ENCODE data around the gene KRT33A. TPM values are rescaled to one million over a fixed set of nuclear protein-coding genes. Genes with fewer than 3 reads are reported as not detected.
"Not testable (repeated sequence)": the region's sequence is repeated elsewhere in the genome, so short reads cannot be mapped to it uniquely, and the experiment has no call there.

The KRT33A gene
- total and polyA plus RNA-seq, 4 donors, result not detected

- 85 to 88% methylated on average over 7 of the region's 7 CpGs for WGBS, 2 donors
- no peak for TF ChIP-seq CTCF (IDR thresholded peaks at IDR 0.05; ENCODE audit: control extremely low read depth, extremely low read depth)
- H3K27me3 ChIP-seq (ENCODE audit: control insufficient read depth in 3 of 3, insufficient read depth in 3 of 3, low read length in 2 of 3), result no peaks in the 10 kb centered on the region
- DNase-seq, result no peak
- no peak overlapping the region for H3K9ac ChIP-seq (ENCODE audit: insufficient read depth in 1 of 2, low read length in 2 of 2)
- no peaks in the 10 kb centered on the region for H3K4me1 ChIP-seq (ENCODE audit: control insufficient read depth in 5 of 5, insufficient read depth in 5 of 5, low read length in 5 of 5)
- no peak overlapping the region for H3K27ac ChIP-seq (ENCODE audit: low read depth in 1 of 2, low read length in 1 of 2)
- H3K4me3 ChIP-seq, result no peak overlapping the region
- H3K36me3 ChIP-seq (ENCODE audit: control insufficient read depth in 4 of 4, insufficient read depth in 4 of 4, low read length in 4 of 4), result no peaks in the 10 kb centered on the region
- peaks cover 0 to 2% (median 0%) of the 10 kb centered on the region in 4 donors for H3K9me3 ChIP-seq (ENCODE audit: control insufficient read depth in 4 of 4, insufficient read depth in 3 of 4, low read length in 3 of 4)
- no peak for ATAC-seq (ENCODE audit: insufficient read depth, low FRiP score)
These were observed 2.5 kb downstream of the KRT33A start for GRCh38 chr17:41347869-41348760.

DNA sequence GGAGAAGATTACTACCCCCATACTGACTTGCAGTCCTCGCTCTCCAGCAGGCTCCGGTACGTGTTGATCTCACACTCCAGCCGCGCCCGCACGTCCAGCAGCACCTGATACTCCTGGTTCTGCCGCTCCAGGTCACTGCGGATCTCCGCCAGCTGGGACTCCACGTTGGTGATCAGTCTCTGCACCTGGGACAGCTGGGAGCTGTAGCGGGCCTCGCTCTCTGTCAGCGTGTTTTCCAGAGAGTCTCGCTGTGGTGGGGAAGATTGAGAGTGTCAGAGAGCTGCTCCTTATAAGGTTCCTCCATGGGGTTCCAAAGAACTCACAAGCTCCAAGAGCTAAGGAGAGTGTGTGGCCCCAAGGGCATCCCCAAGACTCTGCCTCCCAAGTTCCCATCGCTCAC, 4.2 kb downstream of the KRT33A start:
- ATAC-seq (ENCODE audit: insufficient read depth, low FRiP score); H3K4me3 ChIP-seq; H3K9ac ChIP-seq (ENCODE audit: insufficient read depth in 1 of 2, low read length in 2 of 2); H3K27ac ChIP-seq (ENCODE audit: low read depth in 1 of 2, low read length in 1 of 2); H3K36me3 ChIP-seq (ENCODE audit: control insufficient read depth in 4 of 4, insufficient read depth in 4 of 4, low read length in 4 of 4); H3K4me1 ChIP-seq (ENCODE audit: control insufficient read depth in 5 of 5, insufficient read depth in 5 of 5, low read length in 5 of 5); H3K27me3 ChIP-seq (ENCODE audit: control insufficient read depth in 3 of 3, insufficient read depth in 3 of 3, low read length in 2 of 3); DNase-seq; H3K9me3 ChIP-seq (ENCODE audit: control insufficient read depth in 4 of 4, insufficient read depth in 3 of 4, low read length in 3 of 4): not testable (repeated sequence)
- WGBS, 2 donors, result 93 to 94% methylated on average over 16 of the region's 16 CpGs

DNA sequence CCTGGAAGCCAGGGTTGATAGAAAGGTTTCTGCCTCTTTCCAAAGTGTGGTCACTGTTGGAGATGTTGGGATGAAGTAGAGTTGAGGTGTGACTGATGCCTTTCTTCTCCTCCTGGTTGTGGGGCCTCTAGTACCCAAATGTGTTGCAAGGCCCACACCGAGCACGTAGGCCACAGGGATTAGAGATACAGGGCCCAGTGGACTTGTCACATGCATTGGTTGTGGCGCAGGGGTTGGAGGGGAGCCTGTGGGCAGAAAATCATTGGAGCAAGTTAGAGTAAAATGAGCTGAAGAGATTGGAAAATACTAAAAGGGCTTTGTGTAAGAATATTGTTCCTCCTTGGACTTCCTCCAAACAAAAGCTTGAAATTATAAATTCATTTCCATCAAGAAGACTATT, 4.6 kb downstream of the KRT33A start:
- Histone ChIP-seq H3K9me3 (ENCODE audit: control insufficient read depth in 4 of 4, insufficient read depth in 3 of 4, low read length in 3 of 4) (peaks cover 0 to 6% (median 0%) of the 10 kb centered on the region in 4 donors), H3K9ac (ENCODE audit: insufficient read depth in 1 of 2, low read length in 2 of 2) (no peak overlapping the region), H3K4me1 (ENCODE audit: control insufficient read depth in 5 of 5, insufficient read depth in 5 of 5, low read length in 5 of 5) (no peaks in the 10 kb centered on the region), H3K27ac (ENCODE audit: low read depth in 1 of 2, low read length in 1 of 2) (no peak overlapping the region), H3K27me3 (ENCODE audit: control insufficient read depth in 3 of 3, insufficient read depth in 3 of 3, low read length in 2 of 3) (no peaks in the 10 kb centered on the region), H3K36me3 (ENCODE audit: control insufficient read depth in 4 of 4, insufficient read depth in 4 of 4, low read length in 4 of 4) (no peaks in the 10 kb centered on the region), H3K4me3 (no peak overlapping the region)
- TF ChIP-seq CTCF (IDR thresholded peaks at IDR 0.05; ENCODE audit: control extremely low read depth, extremely low read depth), result no peak
- 91 to 95% methylated on average over 3 of the region's 3 CpGs for WGBS, 2 donors
- ATAC-seq (ENCODE audit: insufficient read depth, low FRiP score), result no peak
- DNase-seq, result no peak

GRCh38 chr17:41343029-41343428, 7.6 kb downstream of the KRT33A start:
- WGBS, 2 donors, result 86 to 88% methylated on average over 3 of the region's 3 CpGs
- Histone ChIP-seq H3K27me3 (ENCODE audit: control insufficient read depth in 3 of 3, insufficient read depth in 3 of 3, low read length in 2 of 3) (no peaks in the 10 kb centered on the region), H3K36me3 (ENCODE audit: control insufficient read depth in 4 of 4, insufficient read depth in 4 of 4, low read length in 4 of 4) (no peaks in the 10 kb centered on the region), H3K4me3 (no peak overlapping the region), H3K27ac (ENCODE audit: low read depth in 1 of 2, low read length in 1 of 2) (no peak overlapping the region), H3K4me1 (ENCODE audit: control insufficient read depth in 5 of 5, insufficient read depth in 5 of 5, low read length in 5 of 5) (peaks cover 0 to 9% (median 0%) of the 10 kb centered on the region in 5 donors), H3K9me3 (ENCODE audit: control insufficient read depth in 4 of 4, insufficient read depth in 3 of 4, low read length in 3 of 4) (peaks cover 0 to 6% (median 0%) of the 10 kb centered on the region in 4 donors), H3K9ac (ENCODE audit: insufficient read depth in 1 of 2, low read length in 2 of 2) (no peak overlapping the region)
- TF ChIP-seq CTCF (IDR thresholded peaks at IDR 0.05; ENCODE audit: control extremely low read depth, extremely low read depth), result no peak
- ATAC-seq (ENCODE audit: insufficient read depth, low FRiP score) (no peak), DNase-seq (no peak)
